CD4-positive, alpha-beta T cell treated with Interleukin-4 for 1 hour (primary cell): Measurements from ENCODE around the gene AIF1.
"Not testable (repeated sequence)": the region's sequence is repeated elsewhere in the genome, so short reads cannot be mapped to it uniquely, and the experiment has no call there.

Source experiments
- DNase-seq, 2 donors: peaks; one replicate each; pipeline ENCODE4 v3.0.0-alpha.2; 2020 to 2022

AIF1 gene

GRCh38 chr6:31580807-31581433 lies 34.1 kb upstream of the AIF1 start:
- DNase-seq, result peak; percentile 88

GRCh38 chr6:31581434-31582229 lies 33.4 kb upstream of the AIF1 start:
- peak in 1 of 2 donors; percentile 16 for DNase-seq

- peak; percentile 82 to 83 for DNase-seq
These were observed 32.8 kb upstream of the AIF1 start, which contains the start of gene LTB for GRCh38 chr6:31582230-31582643. LTB (minus strand) TSS chr6:31582424; CDS start chr6:31582417, 7 bp downstream.

GRCh38 chr6:31585491-31585890 lies 29.5 kb upstream of the AIF1 start:
- peak; percentile 67 to 71 for DNase-seq

GRCh38 chr6:31586008-31586407 lies 29.0 kb upstream of the AIF1 start, which contains the start of gene LST1:
LST1 (plus strand) TSS chr6:31586277; CDS start chr6:31587300, 1,023 bp downstream.
- peak in 1 of 2 donors; percentile 29 for DNase-seq

GRCh38 chr6:31586599-31587281 lies 28.3 kb upstream of the AIF1 start:
- DNase-seq, result peak; percentile 54 to 58

GRCh38 chr6:31587791-31588777 lies 26.9 kb upstream of the AIF1 start:
- peak in 1 of 2 donors; percentile 24 for DNase-seq

- no peak for DNase-seq
These were observed 26.0 kb upstream of the AIF1 start for GRCh38 chr6:31588871-31589650.

GRCh38 chr6:31590691-31591090 lies 24.3 kb upstream of the AIF1 start:
- not testable (repeated sequence) for DNase-seq

- DNase-seq, result no peak
These were observed 22.6 kb upstream of the AIF1 start for GRCh38 chr6:31592396-31592771.

GRCh38 chr6:31597006-31597405 lies 18.0 kb upstream of the AIF1 start:
- peak; percentile 66 to 87 for DNase-seq

- DNase-seq, result no peak
These were observed 7.7 kb upstream of the AIF1 start for GRCh38 chr6:31607317-31607716.

- DNase-seq, result no peak
These were observed 5.3 kb upstream of the AIF1 start for GRCh38 chr6:31609519-31610406.

GRCh38 chr6:31610968-31611367 lies 4.1 kb upstream of the AIF1 start:
- no peak for DNase-seq

GRCh38 chr6:31614075-31614619 lies 887 bp upstream of the AIF1 start:
- peak in 1 of 2 donors; percentile 34 for DNase-seq

- DNase-seq, result peak in 1 of 2 donors; percentile 25
These were observed 714 bp downstream of the AIF1 start for GRCh38 chr6:31615748-31616147.

- DNase-seq, result no peak
These were observed 2.0 kb downstream of the AIF1 start for GRCh38 chr6:31617010-31617409.

- DNase-seq, result peak; percentile 98 to 99
These were observed 5.0 kb downstream of the AIF1 start for GRCh38 chr6:31619805-31620585.
